ENCODE results near the gene PTGFRN. TPM values are rescaled to one million over a fixed set of nuclear protein-coding genes. Genes with fewer than 3 reads are reported as not detected.

Gene PTGFRN
- total RNA-seq, 1 donor from 2014 or later: 75.8 TPM

DNA sequence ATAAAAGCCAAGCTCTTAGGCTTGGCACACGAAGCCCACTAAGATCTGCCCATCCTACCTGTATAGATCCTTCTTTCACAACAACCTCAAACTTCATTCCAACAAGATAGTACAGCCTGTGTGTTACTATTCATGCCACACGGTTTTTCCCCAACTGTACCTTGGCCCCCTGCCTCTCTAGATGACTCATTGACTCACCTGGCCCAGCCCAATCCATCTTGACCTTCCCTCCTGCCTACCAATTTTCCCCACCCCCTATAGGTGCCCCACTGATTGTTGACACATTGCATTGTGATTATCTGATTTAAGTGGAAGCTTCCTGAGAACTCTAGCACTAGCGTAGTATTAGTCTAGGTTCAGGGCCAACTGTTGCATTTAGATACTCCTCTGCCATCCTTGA is 89.9 kb downstream of the PTGFRN start:
- no peak for DNase-seq (ENCODE audit: low spot score)

DNA sequence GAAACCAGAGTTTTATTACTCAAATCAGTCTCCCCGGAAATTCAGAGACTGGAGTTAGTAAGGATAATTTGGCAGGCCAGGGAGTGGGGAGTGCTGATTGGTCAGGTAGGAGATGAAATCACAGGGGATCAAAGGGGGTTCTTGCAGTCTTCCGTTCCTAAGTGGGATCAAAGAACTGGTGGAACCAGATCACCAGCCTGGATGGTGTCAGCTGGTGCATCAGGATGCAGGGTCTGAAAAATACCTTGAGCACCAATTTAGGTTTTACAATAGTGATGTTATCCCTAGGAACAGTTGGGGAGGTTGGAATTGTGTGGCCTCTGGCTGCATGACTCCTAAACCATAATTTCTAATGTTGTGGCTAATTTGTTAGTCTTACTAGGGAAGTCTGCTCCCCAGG is 90.4 kb downstream of the PTGFRN start:
- DNase-seq (ENCODE audit: low spot score): no peak

DNA sequence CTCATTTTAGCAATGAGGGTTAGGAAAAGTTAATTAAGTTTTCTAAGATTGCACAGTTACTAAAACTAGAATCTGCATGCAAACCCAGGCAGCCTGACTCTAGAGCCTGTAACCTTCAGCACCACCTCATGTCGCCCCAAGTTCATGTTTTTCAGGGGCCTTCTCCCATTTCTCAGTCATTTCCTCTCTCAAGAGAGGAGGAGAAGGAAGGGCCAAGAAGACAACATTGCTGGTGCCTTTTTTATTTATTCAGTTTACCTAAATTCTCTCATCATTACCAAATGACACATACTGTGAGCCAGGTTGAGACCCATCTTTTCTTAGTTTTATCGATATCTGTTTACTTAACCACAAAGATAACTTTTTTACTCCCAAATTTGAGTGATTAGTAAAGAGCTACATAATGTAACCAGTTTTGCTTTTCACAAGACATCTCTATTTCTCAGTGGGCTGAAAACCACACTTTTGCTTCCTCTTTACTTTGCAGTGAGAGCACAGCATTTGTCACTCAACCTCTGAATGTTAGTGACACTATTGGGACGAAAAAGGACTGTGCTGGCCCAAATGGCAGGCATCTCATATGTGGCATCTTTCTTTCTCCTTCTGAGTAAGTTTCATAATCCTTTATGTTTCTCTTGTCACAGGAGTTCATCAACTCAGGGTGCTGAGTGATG is 91.7 kb downstream of the PTGFRN start, which contains the start of gene CD101:
Gene CD101, plus strand, starts transcription at position 507 of the 674 bp plus-strand sequence. Its CDS starts 58 bp downstream, at position 565.
- no peak for DNase-seq (ENCODE audit: low spot score)

DNA sequence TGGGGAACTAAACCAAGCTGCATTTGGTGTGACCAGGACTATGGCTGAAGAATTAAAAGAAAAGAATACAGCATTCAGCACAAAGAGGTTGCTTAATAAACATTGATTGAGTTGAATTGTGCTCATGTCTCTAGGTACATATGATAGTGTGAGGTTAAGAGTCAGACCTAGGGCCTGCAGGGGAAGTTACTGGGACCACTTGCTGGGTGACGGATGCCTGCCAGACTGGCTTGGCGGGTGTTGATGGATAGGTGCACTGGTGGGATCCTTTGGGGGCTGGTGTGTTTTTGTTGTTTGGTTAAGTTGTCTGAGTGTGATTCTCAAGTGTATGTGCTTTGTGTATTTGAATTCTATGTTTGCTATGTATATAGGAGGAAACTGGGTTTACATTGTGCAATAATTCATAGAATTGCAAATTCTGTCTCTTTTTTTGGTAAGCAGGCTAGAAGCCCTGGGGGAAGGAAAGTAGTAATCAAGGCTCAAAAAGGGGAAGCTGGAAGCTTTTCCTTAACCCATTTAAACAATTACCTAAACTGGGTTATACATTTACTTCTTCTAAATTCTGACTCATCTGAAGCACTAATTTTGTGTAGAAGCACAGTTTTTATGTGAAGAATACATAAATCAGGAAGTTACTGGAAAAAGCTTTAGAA is 93.6 kb downstream of the PTGFRN start:
- DNase-seq (ENCODE audit: low spot score): no peak

DNA sequence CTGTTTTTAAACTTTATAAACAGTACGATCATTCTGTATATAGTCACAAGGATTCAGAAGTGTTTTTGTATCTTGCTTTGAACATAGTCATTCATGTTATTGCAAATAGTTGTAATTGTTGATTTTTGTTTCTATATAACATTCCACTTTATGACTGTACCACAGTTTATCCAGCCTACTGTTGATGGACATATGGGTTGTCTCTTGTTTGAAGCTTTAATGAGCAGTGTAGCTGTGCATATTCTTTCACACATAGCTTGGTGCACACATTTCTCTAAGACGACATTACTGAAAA is 98.0 kb downstream of the PTGFRN start:
- DNase-seq (ENCODE audit: low spot score): no peak

DNA sequence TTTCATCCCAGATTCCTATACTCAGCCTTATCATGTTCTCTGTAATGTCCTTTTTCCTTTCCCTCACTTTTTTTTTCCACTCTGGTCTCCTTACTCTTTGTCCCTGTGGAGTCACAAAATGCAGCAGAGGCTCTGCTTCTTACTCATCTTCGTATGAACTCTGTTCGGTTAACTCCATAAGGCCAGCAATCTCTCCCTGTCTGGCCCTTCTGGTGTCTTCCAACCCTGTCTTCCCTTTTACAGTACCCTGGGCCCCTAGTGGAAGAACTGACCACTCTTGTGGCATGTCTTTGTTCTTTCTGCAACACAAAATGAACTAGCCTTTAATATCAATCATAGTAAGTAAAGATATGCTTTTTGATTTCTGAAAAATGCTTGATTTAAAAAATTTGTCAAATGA is 98.9 kb downstream of the PTGFRN start:
- DNase-seq (ENCODE audit: low spot score): no peak

DNA sequence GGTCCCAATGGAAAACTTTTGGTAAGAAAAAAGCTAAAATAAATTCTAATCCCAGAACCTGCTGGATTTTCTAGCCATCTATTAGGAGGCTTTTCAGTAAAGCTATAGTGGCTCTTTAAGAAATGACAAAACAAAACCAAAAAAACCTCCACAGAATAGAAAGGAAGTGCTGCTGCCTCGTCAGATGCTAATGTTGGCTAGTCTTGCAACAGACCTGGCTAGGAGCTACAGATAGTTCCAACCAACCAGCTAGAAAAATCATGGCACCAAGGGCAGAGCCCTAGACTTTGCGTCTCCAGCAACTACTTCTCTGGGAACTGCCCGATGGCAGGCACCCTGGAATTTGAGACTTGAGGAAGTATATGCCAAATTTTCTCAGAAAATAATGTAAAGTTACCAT is 99.4 kb downstream of the PTGFRN start:
- no peak for DNase-seq (ENCODE audit: low spot score)

DNA sequence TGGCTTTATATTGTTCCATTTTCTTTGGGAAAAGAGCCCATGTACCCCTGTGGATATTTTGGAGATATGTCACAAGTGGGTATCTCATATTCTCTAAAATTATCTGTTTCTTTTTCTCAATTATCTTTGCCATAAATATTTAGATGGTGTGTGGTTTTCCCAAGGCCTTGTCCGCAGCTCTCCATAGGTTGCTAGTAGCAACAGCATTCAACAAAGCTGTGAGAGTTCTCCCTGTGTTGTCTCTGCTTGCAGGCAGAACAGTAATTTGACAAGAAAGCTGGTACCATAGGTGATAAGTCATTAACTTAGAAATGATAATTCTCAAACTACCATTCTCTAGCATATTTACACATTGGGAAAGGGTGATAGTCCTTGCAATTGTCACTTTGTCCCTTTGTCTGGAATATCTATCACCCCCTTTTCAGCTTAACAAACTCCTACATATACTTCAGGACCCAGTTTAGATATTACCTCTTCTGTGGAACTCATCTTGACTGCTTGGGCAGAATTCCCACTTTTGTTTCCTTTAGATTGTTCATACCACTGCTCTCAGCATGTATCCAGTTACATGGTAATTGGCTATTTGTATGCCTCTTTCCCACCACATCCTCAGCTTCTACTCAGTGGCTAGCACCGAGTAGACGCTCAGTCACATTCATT is 100.7 kb downstream of the PTGFRN start:
- no peak for DNase-seq (ENCODE audit: low spot score)

DNA sequence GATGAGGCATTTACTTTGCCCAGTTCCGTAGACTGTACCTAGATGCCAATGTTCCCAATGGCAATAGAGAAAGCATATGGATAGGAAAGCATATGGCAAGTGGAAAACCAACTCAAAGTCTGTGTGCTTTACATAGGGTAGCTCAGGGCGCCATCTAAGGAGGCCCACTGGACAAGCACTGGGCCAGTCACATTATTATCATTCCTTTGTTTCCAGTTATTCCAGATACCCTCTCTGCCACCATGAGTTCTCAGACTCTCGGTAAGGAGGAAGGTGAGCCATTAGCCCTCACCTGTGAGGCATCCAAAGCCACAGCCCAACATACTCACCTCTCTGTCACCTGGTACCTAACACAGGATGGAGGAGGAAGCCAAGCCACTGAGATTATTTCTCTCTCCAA is 101.6 kb downstream of the PTGFRN start:
- no peak for DNase-seq (ENCODE audit: low spot score)

DNA sequence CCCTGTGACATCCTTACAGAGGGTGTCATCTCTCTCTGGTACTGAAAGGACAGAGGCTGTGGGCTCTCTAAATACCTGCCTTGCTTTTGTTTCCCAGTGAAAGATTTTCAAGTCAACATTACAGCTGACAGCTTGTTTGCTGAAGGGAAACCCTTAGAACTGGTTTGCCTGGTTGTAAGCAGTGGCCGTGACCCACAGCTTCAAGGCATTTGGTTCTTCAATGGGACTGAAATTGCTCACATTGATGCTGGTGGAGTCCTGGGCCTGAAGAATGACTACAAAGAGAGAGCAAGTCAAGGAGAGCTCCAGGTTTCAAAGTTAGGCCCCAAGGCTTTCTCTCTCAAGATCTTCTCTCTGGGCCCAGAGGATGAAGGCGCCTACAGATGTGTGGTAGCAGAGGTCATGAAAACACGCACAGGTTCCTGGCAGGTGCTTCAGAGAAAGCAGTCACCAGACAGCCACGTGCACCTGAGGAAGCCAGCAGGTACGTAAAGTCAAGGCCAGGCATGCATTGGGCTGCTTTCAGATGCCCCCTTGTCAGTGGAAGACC is 103.7 kb downstream of the PTGFRN start:
- no peak for DNase-seq (ENCODE audit: low spot score)

DNA sequence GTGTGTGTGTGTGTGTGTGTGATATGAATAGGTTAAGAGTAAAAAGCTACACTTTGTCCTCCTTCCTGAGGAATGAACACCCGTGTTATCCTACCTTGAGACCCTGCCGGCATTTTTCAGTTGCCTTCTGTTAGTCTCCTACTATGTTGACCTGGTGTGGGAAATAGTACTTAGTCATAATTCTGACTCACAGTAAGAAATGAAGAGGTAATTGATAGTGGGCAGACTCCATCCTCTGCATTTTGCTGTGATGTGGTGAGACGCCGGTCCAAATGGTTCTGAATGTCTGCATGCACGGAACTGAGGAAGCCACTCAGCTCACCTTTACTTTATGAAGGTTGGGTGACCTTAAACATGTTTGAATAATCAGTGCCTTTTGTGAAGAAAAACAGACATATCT is 104.5 kb downstream of the PTGFRN start:
- no peak for DNase-seq (ENCODE audit: low spot score)

DNA sequence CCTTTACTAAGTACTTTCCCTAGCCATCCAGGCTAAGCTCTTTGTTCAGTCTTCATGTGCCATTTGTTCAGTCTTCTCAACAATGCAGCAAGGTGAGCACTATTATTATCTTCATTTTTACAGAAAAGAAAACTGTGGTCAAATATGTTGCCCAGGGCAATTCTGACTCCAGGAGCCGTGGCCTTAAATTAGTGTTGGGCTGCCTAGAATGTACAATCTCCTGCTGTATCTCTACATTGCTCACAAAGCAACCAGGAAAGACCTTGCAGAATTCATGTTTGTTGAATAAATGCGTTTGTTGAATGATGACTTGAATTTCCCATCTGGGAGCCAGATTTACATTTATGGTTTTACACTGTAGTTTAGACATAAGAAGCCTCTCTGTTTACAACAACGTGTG is 106.0 kb downstream of the PTGFRN start:
- DNase-seq (ENCODE audit: low spot score): no peak

DNA sequence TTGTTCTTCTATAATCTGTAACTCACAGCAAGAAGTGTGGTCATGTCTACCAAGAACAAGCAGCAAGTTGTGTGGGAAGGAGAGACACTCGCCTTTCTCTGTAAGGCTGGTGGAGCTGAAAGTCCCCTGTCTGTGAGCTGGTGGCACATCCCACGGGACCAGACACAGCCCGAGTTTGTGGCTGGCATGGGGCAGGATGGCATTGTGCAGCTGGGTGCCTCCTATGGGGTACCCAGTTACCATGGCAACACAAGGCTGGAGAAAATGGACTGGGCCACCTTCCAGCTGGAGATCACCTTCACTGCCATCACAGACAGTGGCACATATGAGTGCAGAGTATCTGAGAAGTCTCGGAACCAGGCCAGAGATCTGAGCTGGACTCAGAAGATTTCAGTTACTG is 107.3 kb downstream of the PTGFRN start:
- no peak for DNase-seq (ENCODE audit: low spot score)

DNA sequence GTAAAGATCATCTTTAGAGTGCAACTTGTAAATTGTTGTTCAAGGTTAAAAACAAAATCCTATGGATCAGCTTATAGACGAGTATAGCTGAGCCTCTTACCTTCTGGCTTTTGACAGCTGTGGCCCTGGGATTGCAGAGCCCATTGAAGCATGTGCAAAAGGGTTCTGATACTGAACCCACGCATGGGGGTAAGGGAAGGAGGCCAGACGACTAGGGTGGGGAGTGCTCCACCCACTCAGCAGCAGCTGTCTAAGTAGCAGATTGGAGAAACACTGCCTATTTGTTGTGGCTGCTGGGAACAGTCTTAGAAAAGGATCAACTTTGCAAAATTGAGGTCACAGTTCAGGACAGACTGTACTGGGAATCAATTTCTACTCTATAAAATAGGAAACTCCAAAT is 107.9 kb downstream of the PTGFRN start:
- no peak for DNase-seq (ENCODE audit: low spot score)

DNA sequence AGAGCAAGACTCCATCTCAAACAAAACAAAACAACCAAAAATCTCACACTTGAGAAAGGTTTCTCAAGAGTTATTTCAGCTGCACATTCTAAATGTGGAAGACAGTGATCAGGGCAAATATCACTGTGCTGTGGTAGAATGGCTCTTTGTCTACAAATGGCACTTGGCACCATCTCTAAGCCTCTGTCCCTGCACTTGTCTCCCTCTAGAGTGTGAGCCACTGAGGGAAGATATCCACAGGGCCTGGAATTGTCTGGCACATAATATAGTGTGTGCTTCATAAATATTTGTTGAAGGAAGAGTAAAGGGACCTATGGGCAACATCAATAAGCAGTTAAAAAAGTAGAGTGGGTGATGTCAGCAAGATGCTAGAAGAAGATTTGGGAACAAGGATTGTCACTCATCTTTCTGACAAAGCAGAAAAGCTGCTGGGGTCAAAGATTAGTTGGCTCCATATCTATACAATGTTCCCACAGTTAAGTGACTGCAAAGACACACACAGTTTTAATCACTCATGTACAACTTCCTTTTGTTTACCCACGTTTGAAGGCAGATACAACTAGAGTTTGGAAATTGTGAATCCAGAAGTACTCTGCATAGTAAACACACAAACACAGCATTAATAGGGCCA is 110.9 kb downstream of the PTGFRN start:
- no peak for DNase-seq (ENCODE audit: low spot score)

DNA sequence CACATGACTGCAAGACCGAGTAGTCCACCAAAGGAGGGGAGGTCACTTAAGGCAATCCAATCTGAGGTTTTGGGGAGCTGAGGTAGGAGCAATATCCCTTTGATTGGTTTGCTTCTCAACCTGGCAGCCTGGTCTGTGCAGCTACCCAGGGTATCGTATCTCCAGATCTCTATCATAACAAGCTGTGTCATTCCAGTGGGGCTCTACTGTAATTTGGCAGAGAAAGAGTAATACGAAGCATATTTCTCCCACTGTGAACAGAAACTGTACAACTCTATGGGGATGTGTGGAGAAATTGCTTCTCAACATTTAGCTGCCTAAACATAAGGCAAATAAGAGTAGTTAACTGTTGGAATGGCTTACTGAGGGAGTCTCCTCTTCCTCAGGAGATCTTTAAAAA is 112.4 kb downstream of the PTGFRN start:
- no peak for DNase-seq (ENCODE audit: low spot score)

DNA sequence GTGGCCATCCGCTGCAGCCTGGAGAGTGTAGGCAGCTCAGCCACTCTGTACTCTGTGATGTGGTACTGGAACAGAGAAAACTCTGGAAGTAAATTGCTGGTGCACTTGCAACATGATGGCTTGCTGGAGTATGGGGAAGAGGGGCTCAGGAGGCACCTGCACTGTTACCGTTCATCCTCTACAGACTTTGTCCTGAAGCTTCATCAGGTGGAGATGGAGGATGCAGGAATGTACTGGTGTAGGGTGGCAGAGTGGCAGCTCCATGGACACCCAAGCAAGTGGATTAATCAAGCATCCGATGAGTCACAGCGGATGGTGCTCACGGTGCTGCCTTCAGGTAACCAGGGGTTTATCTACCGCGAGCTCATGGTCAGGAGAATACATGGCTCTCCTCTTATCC is 115.9 kb downstream of the PTGFRN start:
- DNase-seq (ENCODE audit: low spot score): no peak

DNA sequence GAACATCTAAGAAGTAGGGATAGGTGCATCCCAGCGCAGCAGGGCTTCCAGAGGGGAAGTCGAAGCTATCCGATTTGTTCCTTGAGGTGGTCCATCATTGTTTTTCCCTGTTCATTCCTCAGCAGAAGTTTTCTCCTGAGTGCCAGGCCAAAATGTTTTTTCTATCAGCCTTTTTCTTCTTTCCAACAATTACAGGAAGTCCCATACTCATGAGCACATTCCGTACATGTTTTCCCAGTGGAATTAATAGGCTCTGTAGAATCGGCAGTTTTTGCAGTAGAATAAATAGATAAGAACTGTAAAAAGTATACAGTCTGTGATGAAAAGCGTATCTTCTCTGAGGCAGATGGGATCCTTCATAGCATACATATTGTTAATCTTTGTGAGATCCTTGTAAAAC is 116.6 kb downstream of the PTGFRN start:
- no peak for DNase-seq (ENCODE audit: low spot score)

DNA sequence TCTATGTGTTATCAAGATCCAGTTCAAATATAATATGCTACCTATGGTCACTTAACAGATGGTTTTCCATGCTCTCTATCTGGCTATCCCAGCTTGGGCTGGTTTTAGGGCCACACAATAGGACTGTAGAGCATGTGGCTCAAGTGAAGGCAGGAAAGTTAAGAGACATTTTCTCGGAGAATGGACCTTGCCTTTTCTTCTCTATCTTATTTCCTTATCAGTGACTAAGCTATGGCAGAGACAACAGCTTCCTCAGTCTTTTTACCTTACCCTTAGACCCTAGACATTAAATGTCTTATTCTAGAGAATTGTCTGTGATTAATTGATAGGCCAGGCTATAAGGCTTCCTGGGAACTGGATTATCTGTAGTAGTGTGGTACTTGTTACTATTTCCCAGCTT is 120.0 kb downstream of the PTGFRN start:
- no peak for DNase-seq (ENCODE audit: low spot score)

DNA sequence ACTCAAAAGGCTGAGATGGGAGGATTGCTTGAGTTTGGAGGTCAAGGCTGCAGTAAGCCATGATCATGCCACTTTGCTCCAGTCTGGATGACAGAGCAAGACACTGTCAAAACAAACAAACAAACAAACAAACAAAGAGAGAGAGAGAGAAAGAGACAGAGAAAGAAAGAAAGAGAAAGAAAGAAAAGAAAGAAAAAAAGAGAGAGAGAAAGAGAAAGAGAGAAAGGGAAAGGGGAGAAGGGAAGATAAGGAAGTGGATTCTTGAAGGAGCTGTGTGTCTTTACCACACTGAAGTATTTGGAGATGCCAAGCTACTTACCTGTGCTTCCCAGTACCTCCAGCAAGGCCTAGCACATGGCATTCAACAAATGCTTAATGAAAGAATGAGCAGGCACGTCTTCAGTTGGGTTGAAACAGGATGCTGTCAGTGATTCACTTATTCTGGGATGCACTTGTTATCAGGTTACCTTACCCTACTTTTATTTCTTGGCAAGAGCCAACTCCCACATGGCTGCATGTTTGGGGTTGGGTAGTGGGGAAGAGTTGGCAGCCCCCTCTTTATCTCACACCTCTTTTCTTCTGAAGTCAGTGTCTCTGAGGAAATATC is 120.7 kb downstream of the PTGFRN start:
- no peak for DNase-seq (ENCODE audit: low spot score)

DNA sequence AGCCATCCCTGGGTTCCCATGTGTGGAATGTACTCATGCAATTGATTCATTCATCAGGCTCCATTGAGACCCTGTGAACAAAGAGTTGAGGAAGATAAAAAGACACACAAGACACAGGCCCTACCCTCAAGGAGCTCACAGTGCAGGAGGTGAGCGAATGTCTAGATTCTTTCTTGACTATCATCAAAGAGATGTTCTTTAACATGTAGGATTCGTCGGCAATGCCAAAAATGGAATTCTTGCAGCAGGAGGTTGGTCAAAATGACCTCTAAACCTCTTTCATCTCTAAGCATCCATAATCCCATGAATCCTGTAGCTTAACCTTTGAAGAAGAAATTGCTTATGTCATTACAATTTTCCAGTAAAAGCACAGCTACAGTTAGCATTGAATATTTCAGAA is 122.5 kb downstream of the PTGFRN start:
- peak; percentile 93 for DNase-seq (ENCODE audit: low spot score)
